Tibial nerve (tissue), 4 donors: ENCODE data around the gene THSD7B.

ENCODE experiments used
- CTCF ChIP-seq, 5 experiments: fragments of 200-600 bp in 3 of 5; fragments of 450-650 bp in 2 of 5; sonication (generic) in 3 of 5; IDR thresholded peaks; one replicate each; pipeline ENCODE4 v1.5.1; 2016 to 2019; ENCODE audit warnings: antibody characterized with exemption in 5 of 5, mild to moderate bottlenecking in 3 of 5, moderate library complexity in 2 of 5
- EP300 ChIP-seq, 2 donors: sonication (generic); formaldehyde crosslinking; IDR thresholded peaks; one replicate each; pipeline ENCODE4 v1.6.1; 2017; ENCODE audit warnings: antibody characterized with exemption in 2 of 2, mild to moderate bottlenecking in 1 of 2
- POLR2A ChIP-seq, 2 donors: fragments of 450-650 bp; IDR thresholded peaks; one replicate each; pipeline ENCODE4 v1.6.1; 2017; ENCODE audit warnings: antibody characterized with exemption in 2 of 2, mild to moderate bottlenecking in 2 of 2, moderate library complexity in 2 of 2

GRCh38 chr2:136858656-136859055 is 93.3 kb downstream of the THSD7B start:
- TF ChIP-seq CTCF (IDR thresholded peaks at IDR 0.05) = no peak
- no peak for TF ChIP-seq EP300 (IDR thresholded peaks at IDR 0.05)
- TF ChIP-seq POLR2A (IDR thresholded peaks at IDR 0.05) = no peak
